HEK293 (cell line): ENCODE measurements around the gene ENAH.

Source experiments
- IKZF3 ChIP-seq: fragments of 450-650 bp; IDR thresholded peaks from 2 replicates; pipeline ENCODE4 v1.5.0; 2018; ENCODE audit warnings: missing biosample characterization, mild to moderate bottlenecking, missing genetic modification characterization, moderate library complexity
- INSM2 ChIP-seq: fragments of 450-650 bp; formaldehyde crosslinking; IDR thresholded peaks from 2 replicates; pipeline ENCODE4 v1.5.1; 2016; ENCODE audit warnings: missing biosample characterization, missing genetic modification characterization
- KLF10 ChIP-seq: fragments of 450-650 bp; IDR thresholded peaks from 2 replicates; pipeline ENCODE4 v1.5.1; 2018; ENCODE audit warnings: missing biosample characterization, mild to moderate bottlenecking, missing genetic modification characterization
- KLF7 ChIP-seq: fragments of 450-650 bp; formaldehyde crosslinking; IDR thresholded peaks from 2 replicates; pipeline ENCODE4 v1.5.1; 2016; ENCODE audit warnings: missing biosample characterization, missing genetic modification characterization, borderline replicate concordance
- OVOL3 ChIP-seq: fragments of 450-650 bp; formaldehyde crosslinking; IDR thresholded peaks from 2 replicates; pipeline ENCODE4 v1.5.1; 2016; ENCODE audit warnings: missing biosample characterization, missing genetic modification characterization
- PATZ1 ChIP-seq: fragments of 450-650 bp; formaldehyde crosslinking; IDR thresholded peaks from 2 replicates; pipeline ENCODE4 v1.5.1; 2016; ENCODE audit warnings: missing biosample characterization, missing genetic modification characterization
- PBX3 ChIP-seq: sonication (generic); formaldehyde crosslinking; IDR thresholded peaks from 2 replicates; pipeline ENCODE4 v1.8.1; 2022; ENCODE audit warnings: mild to moderate bottlenecking, moderate library complexity, missing genetic modification reagents
- RBAK ChIP-seq: fragments of 450-650 bp; formaldehyde crosslinking; IDR thresholded peaks from 2 replicates; pipeline ENCODE4 v1.5.1; 2016; ENCODE audit warnings: missing biosample characterization, missing genetic modification characterization
- WT1 ChIP-seq: fragments of 450-650 bp; formaldehyde crosslinking; IDR thresholded peaks from 2 replicates; pipeline ENCODE4 v1.5.1; 2016; ENCODE audit warnings: missing biosample characterization, missing genetic modification characterization
- ZBTB8A ChIP-seq: fragments of 450-650 bp; formaldehyde crosslinking; IDR thresholded peaks from 2 replicates; pipeline ENCODE4 v1.5.1; 2016; ENCODE audit warnings: missing biosample characterization, missing genetic modification characterization
- ZFP3 ChIP-seq: fragments of 450-650 bp; formaldehyde crosslinking; IDR thresholded peaks from 2 replicates; pipeline ENCODE4 v1.5.1; 2016; ENCODE audit warnings: low read depth, missing biosample characterization, missing genetic modification characterization
- ZFP69B ChIP-seq: fragments of 450-650 bp; formaldehyde crosslinking; IDR thresholded peaks from 2 replicates; pipeline ENCODE4 v1.5.1; 2016; ENCODE audit warnings: missing biosample characterization, missing genetic modification characterization
- ZNF121 ChIP-seq: fragments of 450-650 bp; formaldehyde crosslinking; IDR thresholded peaks from 2 replicates; pipeline ENCODE4 v1.5.1; 2016; ENCODE audit warnings: missing biosample characterization, missing genetic modification characterization
- ZNF132 ChIP-seq: fragments of 450-650 bp; formaldehyde crosslinking; IDR thresholded peaks from 2 replicates; pipeline ENCODE4 v1.5.1; 2017; ENCODE audit warnings: missing biosample characterization, missing genetic modification characterization, borderline replicate concordance
- ZNF146 ChIP-seq: fragments of 450-650 bp; formaldehyde crosslinking; IDR thresholded peaks from 2 replicates; pipeline ENCODE4 v1.5.1; 2016; ENCODE audit warnings: missing biosample characterization, missing genetic modification characterization
- ZNF155 ChIP-seq: fragments of 450-650 bp; formaldehyde crosslinking; IDR thresholded peaks from 2 replicates; pipeline ENCODE4 v1.5.1; 2016; ENCODE audit warnings: missing biosample characterization, missing genetic modification characterization
- ZNF184 ChIP-seq: fragments of 450-650 bp; IDR thresholded peaks from 2 replicates; pipeline ENCODE4 v1.5.1; 2018; ENCODE audit warnings: missing biosample characterization, mild to moderate bottlenecking, missing genetic modification characterization
- ZNF2 ChIP-seq: fragments of 450-650 bp; formaldehyde crosslinking; IDR thresholded peaks from 2 replicates; pipeline ENCODE4 v1.5.1; 2016; ENCODE audit warnings: missing biosample characterization, missing genetic modification characterization
- ZNF223 ChIP-seq: fragments of 450-650 bp; formaldehyde crosslinking; IDR thresholded peaks from 2 replicates; pipeline ENCODE4 v1.5.1; 2016; ENCODE audit warnings: missing biosample characterization, missing genetic modification characterization
- ZNF280C ChIP-seq: fragments of 450-650 bp; formaldehyde crosslinking; IDR thresholded peaks from 2 replicates; pipeline ENCODE4 v1.5.1; 2016; ENCODE audit warnings: missing biosample characterization, missing genetic modification characterization
- ZNF311 ChIP-seq: fragments of 450-650 bp; formaldehyde crosslinking; IDR thresholded peaks from 2 replicates; pipeline ENCODE4 v1.5.1; 2017; ENCODE audit warnings: missing biosample characterization, missing genetic modification characterization, borderline replicate concordance
- ZNF324 ChIP-seq: fragments of 450-650 bp; formaldehyde crosslinking; IDR thresholded peaks from 2 replicates; pipeline ENCODE4 v1.5.1; 2016; ENCODE audit warnings: missing biosample characterization, missing genetic modification characterization
- ZNF37A ChIP-seq: fragments of 450-650 bp; IDR thresholded peaks from 2 replicates; pipeline ENCODE4 v1.5.1; 2018; ENCODE audit warnings: missing biosample characterization, missing genetic modification characterization
- ZNF514 ChIP-seq: fragments of 450-650 bp; formaldehyde crosslinking; IDR thresholded peaks from 2 replicates; pipeline ENCODE4 v1.5.1; 2016; ENCODE audit warnings: missing biosample characterization, missing genetic modification characterization
- ZNF544 ChIP-seq: fragments of 450-650 bp; formaldehyde crosslinking; IDR thresholded peaks from 2 replicates; pipeline ENCODE4 v1.5.0; 2017; ENCODE audit warnings: missing biosample characterization, missing genetic modification characterization
- ZNF558 ChIP-seq: fragments of 450-650 bp; formaldehyde crosslinking; IDR thresholded peaks from 2 replicates; pipeline ENCODE4 v1.5.1; 2016; ENCODE audit warnings: missing biosample characterization, missing genetic modification characterization
- ZNF560 ChIP-seq: fragments of 450-650 bp; formaldehyde crosslinking; IDR thresholded peaks from 2 replicates; pipeline ENCODE4 v1.5.1; 2017; ENCODE audit warnings: missing biosample characterization, missing genetic modification characterization, borderline replicate concordance
- ZNF580 ChIP-seq: fragments of 450-650 bp; formaldehyde crosslinking; IDR thresholded peaks from 2 replicates; pipeline ENCODE4 v1.5.1; 2016; ENCODE audit warnings: missing biosample characterization, missing genetic modification characterization
- ZNF585B ChIP-seq: fragments of 450-650 bp; formaldehyde crosslinking; IDR thresholded peaks from 2 replicates; pipeline ENCODE4 v1.5.1; 2016; ENCODE audit warnings: missing biosample characterization, missing genetic modification characterization
- ZNF600 ChIP-seq: fragments of 450-650 bp; formaldehyde crosslinking; IDR thresholded peaks from 2 replicates; pipeline ENCODE4 v1.5.1; 2016; ENCODE audit warnings: missing biosample characterization, missing genetic modification characterization
- ZNF776 ChIP-seq: fragments of 450-650 bp; formaldehyde crosslinking; IDR thresholded peaks from 2 replicates; pipeline ENCODE4 v1.5.0; 2017; ENCODE audit warnings: missing biosample characterization, missing genetic modification characterization, borderline replicate concordance
- ZNF837 ChIP-seq: fragments of 450-650 bp; formaldehyde crosslinking; IDR thresholded peaks from 2 replicates; pipeline ENCODE4 v1.5.1; 2016; ENCODE audit warnings: missing biosample characterization, missing genetic modification characterization
- ZSCAN5A ChIP-seq: fragments of 450-650 bp; formaldehyde crosslinking; IDR thresholded peaks from 2 replicates; pipeline ENCODE4 v1.5.1; 2016; ENCODE audit warnings: missing biosample characterization, missing genetic modification characterization

Gene ENAH

GRCh38 chr1:225694151-225694603, 41.3 kb upstream of the ENAH start (continued):
- TF ChIP-seq ZNF223 (tag by site-specific recombination) = no peak
- TF ChIP-seq ZNF311 (tag by site-specific recombination) = no peak
- TF ChIP-seq KLF10 (tag by site-specific recombination) = no peak
- TF ChIP-seq ZNF600 = peak; percentile 92
- no peak for TF ChIP-seq ZNF837 (tag by site-specific recombination)
- TF ChIP-seq ZNF560 (tag by site-specific recombination) = no peak
- no peak for TF ChIP-seq ZSCAN5A (tag by site-specific recombination)
- no peak for TF ChIP-seq KLF7 (tag by site-specific recombination)
- no peak; the same call in 1 of the 2 replicates for TF ChIP-seq ZNF184 (tag by site-specific recombination)
- no peak for TF ChIP-seq ZNF155 (tag by site-specific recombination)
- no peak for TF ChIP-seq INSM2 (tag by site-specific recombination)
- 0 out of 2 replicates have a peak, but pooled peaks have one; percentile 17 for TF ChIP-seq ZBTB8A
- TF ChIP-seq ZNF580 = no peak
- no peak for TF ChIP-seq ZNF558 (tag by site-specific recombination)
- TF ChIP-seq WT1 (tag by site-specific recombination) = no peak
- no peak for TF ChIP-seq ZFP69B (tag by site-specific recombination)
- TF ChIP-seq IKZF3 (tag by site-specific recombination) = no peak
- no peak for TF ChIP-seq PATZ1 (tag by site-specific recombination)
- TF ChIP-seq ZNF132 (tag by site-specific recombination) = no peak
- TF ChIP-seq OVOL3 (tag by site-specific recombination) = no peak
- no peak for TF ChIP-seq ZNF324 (tag by site-specific recombination)
- TF ChIP-seq ZNF146 (tag by site-specific recombination) = no peak
- TF ChIP-seq ZNF280C (tag by site-specific recombination) = no peak
- TF ChIP-seq RBAK (tag by site-specific recombination) = 0 out of 2 replicates have a peak, but pooled peaks have one; percentile 6
- TF ChIP-seq ZNF121 = no peak
- no peak for TF ChIP-seq ZNF585B (tag by site-specific recombination)
- no peak for TF ChIP-seq ZNF776 (tag by site-specific recombination)
- TF ChIP-seq ZNF544 (tag by site-specific recombination) = no peak
- TF ChIP-seq PBX3 (CRISPR knock-in tag) = no peak
- TF ChIP-seq ZNF37A (tag by site-specific recombination) = no peak
- TF ChIP-seq ZNF2 (tag by site-specific recombination) = no peak
- TF ChIP-seq ZFP3 (tag by site-specific recombination) = no peak
- TF ChIP-seq ZNF514 (tag by site-specific recombination) = no peak
